Thyroid gland (tissue), 4 donors: Measurements from ENCODE around the gene RASGRP3.

Source experiments
- CTCF ChIP-seq, 6 experiments: fragments of 200-600 bp in 3 of 6; fragments of 450-650 bp in 3 of 6; sonication (generic) in 3 of 6; IDR thresholded peaks; one replicate each; pipeline ENCODE4 v1.5.1; 2016 to 2019; ENCODE audit warnings: antibody characterized with exemption in 6 of 6, mild to moderate bottlenecking in 2 of 6, inconsistent platforms in 1 of 6, moderate library complexity in 1 of 6
- POLR2A ChIP-seq, 2 donors: fragments of 450-650 bp; IDR thresholded peaks; one replicate each; pipeline ENCODE4 v1.6.1; 2017; ENCODE audit warnings: antibody characterized with exemption in 2 of 2, mild to moderate bottlenecking in 2 of 2, moderate library complexity in 1 of 2

- TF ChIP-seq CTCF (IDR thresholded peaks at IDR 0.05) (no peak), POLR2A (IDR thresholded peaks at IDR 0.05) (no peak)
These were observed 83.6 kb downstream of the RASGRP3 start for GRCh38 chr2:33560017-33560416.
